SK-N-MC (cell line): ENCODE measurements around the gene SMARCB1.

Experiments used
- EZH2 ChIP-seq: fragments of 200-600 bp; sonication (generic); IDR thresholded peaks from one replicate; pipeline ENCODE4 v1.6.1; 2017; ENCODE audit warnings: antibody characterized with exemption
- FOXP2 ChIP-seq: optimal IDR thresholded peaks from 2 replicates; pipeline ENCODE3; 2011; ENCODE audit warnings: mild to moderate bottlenecking, moderate library complexity; ENCODE audit not compliant: insufficient read depth; ENCODE audit errors: extremely low read length, control extremely low read depth
- POLR2AphosphoS5 ChIP-seq: IDR thresholded peaks from 2 replicates; pipeline ENCODE4 v1.6.1; 2012; ENCODE audit warnings: mild to moderate bottlenecking, low read depth, low read length, borderline replicate concordance

GRCh38 chr22:23772649-23773473, 13.9 kb upstream of the SMARCB1 start, which contains the start of gene MMP11:
- TF ChIP-seq POLR2AphosphoS5, result no peak
- TF ChIP-seq EZH2, result no peak
- TF ChIP-seq FOXP2, result no peak
